Astrocyte of the cerebellum (primary cell): ENCODE results near the gene TENM4.
A peak's percentile ranks its signal among the peaks of the same experiment; 100 is the strongest.

Source experiments
- DNase-seq: peaks from one replicate; pipeline ENCODE4 v3.0.0-alpha.2; 2011; ENCODE audit warnings: low read depth
- H3K4me3 ChIP-seq: 2 replicates; pipeline ENCODE4 v1.5.1; 2011; ENCODE audit warnings: mild to moderate bottlenecking, low read depth, low read length, moderate library complexity
- in situ Hi-C: cut with HindIII; loops from 2 replicates; pipeline ENCODE4 v1.10.0; 2017; ENCODE audit warnings: low sequenced_read_pairs
- TF ChIP-seq, protein P1 (sequence below): IDR thresholded peaks from 2 replicates; pipeline ENCODE4 v1.5.1; 2012; ENCODE audit warnings: low read length, low read depth, moderate library complexity, mild to moderate bottlenecking; ENCODE audit errors: missing control alignments

TENM4 gene

DNA sequence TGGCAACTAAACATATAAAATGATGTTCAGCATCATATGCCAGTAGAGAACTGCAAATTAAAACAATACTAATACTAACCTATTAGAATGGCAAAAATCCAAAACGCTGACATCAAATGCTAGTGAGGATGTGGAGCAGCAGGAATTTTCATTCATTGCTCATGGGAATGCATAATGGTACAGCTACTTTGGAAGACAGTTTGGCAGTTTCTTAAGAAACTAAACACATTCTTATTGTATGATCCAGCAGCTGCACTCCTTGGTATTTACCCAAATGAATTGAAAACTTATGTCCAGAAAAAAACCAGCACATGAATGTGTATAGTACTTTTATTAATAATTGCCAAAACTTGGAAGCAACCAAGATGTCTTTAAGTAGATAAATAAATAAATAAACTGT is 258.0 kb downstream of the TENM4 start:
- DNase-seq, result peak; percentile 73
- in situ Hi-C loops, result no loop called here
- TF ChIP-seq, protein P1, sequence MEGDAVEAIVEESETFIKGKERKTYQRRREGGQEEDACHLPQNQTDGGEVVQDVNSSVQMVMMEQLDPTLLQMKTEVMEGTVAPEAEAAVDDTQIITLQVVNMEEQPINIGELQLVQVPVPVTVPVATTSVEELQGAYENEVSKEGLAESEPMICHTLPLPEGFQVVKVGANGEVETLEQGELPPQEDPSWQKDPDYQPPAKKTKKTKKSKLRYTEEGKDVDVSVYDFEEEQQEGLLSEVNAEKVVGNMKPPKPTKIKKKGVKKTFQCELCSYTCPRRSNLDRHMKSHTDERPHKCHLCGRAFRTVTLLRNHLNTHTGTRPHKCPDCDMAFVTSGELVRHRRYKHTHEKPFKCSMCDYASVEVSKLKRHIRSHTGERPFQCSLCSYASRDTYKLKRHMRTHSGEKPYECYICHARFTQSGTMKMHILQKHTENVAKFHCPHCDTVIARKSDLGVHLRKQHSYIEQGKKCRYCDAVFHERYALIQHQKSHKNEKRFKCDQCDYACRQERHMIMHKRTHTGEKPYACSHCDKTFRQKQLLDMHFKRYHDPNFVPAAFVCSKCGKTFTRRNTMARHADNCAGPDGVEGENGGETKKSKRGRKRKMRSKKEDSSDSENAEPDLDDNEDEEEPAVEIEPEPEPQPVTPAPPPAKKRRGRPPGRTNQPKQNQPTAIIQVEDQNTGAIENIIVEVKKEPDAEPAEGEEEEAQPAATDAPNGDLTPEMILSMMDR, result no peak
- no peak overlapping the region for H3K4me3 ChIP-seq

DNA sequence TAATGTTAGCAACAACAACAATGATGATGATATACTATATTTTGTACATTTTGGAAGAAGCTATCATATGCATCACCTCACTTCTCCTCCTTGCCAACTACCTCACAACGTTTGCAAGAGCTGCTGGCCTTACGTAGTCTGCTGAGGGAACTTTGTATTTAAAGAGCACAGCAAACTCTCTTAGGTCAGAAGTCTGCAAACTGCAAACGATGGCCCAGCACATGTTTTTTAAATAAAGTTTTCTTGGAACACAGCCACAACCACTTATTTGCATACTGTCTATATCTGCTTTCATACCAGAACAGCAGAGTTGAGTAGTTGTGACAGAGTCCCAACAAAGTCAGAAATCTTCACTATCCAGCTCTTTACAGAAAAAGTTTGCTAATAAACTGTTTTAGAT is 261.7 kb downstream of the TENM4 start:
- in situ Hi-C loops, result no loop called here
- TF ChIP-seq, protein P1, result no peak
- no peak for DNase-seq
- no peak overlapping the region for H3K4me3 ChIP-seq

DNA sequence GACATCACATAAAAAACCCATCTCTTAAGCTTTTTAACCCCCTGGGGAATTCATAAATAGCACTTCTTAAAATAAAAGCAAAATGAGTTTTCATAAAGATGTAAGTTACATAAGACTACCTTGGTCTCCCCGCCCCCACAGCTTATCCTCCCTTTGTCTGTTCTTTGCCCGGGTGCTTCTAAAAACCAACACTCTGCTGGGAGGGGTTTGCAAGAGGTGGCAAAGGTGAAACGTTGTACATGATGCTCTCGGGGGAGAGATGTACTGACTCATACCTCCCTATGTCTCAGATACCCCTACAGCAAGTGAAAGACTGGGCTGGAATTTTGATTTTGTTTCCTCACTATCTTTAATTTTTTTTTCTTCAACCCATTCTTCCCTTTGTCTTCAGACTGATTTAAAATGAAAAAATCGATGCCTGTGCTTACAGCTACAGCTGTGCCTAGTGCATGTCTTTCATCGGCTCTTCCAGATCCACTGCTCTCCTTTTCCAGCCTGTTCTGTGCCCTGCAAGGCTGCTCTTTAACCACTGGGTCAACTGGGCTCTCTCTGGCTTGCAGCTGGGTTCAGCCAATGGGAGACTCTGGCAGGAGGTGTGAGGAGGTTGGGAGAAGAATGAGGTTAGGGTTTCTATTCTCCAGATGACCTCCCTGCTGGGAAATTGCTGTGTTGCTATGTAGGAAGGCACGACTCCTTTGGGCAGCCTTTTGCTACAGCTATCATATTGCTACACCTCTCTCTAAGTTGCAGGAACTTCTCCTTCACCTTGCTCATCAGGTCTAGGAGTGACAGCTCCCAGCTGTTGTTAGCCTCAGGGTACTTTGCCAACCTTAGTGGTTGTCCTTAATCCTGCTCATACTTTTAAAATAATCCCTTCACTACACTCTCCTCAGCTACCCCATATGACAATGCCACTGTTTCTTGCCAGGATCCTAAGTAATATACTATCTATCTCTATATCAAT is 266.5 kb downstream of the TENM4 start:
- in situ Hi-C loops, result no loop called here
- H3K4me3 ChIP-seq, result no peak overlapping the region
- no peak for DNase-seq
- TF ChIP-seq, protein P1, result no peak

DNA sequence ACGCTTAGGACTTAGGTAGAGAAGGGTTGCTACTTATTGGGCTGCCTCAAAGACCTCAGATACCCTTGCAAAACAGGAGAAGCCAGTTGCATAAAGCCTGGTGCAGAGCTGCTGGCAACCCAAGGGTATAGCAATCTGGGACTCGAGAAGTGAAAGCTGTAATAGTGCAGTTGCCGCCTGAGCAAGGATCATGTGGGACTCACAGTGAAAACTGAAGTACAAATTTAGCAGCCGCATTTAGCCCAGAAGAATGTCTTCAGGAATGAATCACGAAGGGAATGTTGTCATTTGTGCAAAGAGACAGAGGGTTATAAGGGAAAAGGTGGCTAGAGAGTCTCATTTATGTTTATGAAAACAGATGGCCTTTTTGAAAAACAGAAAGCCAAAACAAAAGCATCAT is 267.2 kb downstream of the TENM4 start:
- peak; percentile 26 for DNase-seq
- TF ChIP-seq, protein P1, result no peak
- in situ Hi-C loops, result no loop called here
- no peak overlapping the region for H3K4me3 ChIP-seq

DNA sequence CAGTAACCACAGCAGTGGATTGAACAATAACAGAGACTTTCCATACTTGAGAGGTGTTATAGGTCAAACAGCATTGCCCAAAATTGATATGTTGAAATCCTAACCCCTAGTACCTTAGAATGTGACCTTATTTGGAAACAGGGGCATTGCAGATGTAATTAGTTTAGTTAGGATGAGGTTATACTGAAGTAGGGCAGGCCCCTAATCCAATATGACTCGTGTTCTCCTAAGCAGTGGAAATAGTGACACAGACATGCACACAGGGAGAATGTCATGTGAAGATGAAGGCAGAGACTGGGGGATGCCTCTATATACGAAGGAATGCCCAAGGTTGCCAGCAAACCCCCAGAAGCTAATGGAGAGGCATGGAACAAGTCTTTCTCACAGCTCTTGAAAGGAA is 270.5 kb downstream of the TENM4 start:
- TF ChIP-seq, protein P1, result no peak
- DNase-seq, result no peak
- H3K4me3 ChIP-seq, result no peak overlapping the region
- in situ Hi-C loops, result no loop called here

DNA sequence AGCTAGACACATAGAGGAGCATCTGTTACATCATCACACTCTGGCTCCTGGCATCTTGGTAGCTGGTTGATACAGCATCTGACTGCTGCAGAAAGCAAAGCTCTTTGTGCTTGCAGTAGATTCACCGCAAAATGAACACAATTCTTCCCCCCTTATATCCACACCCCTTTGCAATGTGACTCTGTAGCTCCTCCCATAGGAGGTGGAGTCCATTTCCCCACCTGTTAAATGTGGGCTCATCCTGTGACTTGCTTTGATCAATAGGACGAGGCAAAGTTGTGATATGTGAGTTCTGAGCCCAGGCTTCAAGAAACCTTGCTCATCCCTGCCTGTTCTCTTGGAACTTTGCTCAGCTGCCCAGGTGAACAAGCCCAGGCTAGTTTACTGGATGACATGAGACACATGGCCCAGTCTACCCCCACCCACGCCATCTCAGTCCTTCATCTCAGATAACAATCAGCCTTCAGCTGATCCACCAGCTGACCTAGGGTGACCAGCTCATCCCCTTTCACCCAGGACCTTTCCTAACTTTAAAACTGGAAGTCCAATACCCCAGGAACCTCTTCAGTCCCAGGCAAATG is 272.2 kb downstream of the TENM4 start:
- DNase-seq, result no peak
- TF ChIP-seq, protein P1, result no peak
- no peak overlapping the region for H3K4me3 ChIP-seq
- in situ Hi-C loops, result no loop called here
